T-cell (primary cell): ENCODE data around the gene FRAT1. TPM values are rescaled to one million over a fixed set of nuclear protein-coding genes. Genes with fewer than 3 reads are reported as not detected.

ENCODE experiments used
- ATAC-seq, 4 experiments: fragments of 200-7000 bp in 3 of 4; fragments of 150-1000 bp in 1 of 4; cut with Tn5 transposase; replicated peaks in 1 of 4; 1 replicate in 3 of 4; 2 replicates in 1 of 4; pipeline ENCODE4 v1.10.0; 2021; ENCODE audit warnings: moderate library complexity in 3 of 4, mild to moderate bottlenecking in 2 of 4, moderate number of reproducible peaks in 1 of 4
- CTCF ChIA-PET, 2 donors: fragments of 300-600 bp; sonication (Branson Sonifier 250); formaldehyde crosslinking; loops; one replicate each; lab custom pipeline; 2022; ENCODE audit warnings: antibody characterized with exemption in 2 of 2; lab: Charles Lee
- POLR2A ChIA-PET, 2 donors: fragments of 300-600 bp; sonication (Branson Sonifier 250); formaldehyde crosslinking; loops; one replicate each; lab custom pipeline; 2022; ENCODE audit warnings: antibody characterized with exemption in 2 of 2; lab: Charles Lee
- DNase-seq, 35 experiments: peaks; one replicate each; pipeline versions ENCODE4 v3.0.0 to v3.0.0-alpha.2; 2013 to 2023
- H3K27ac ChIP-seq: one replicate; pipeline ENCODE4 v1.5.1; 2013; ENCODE audit warnings: low read length
- H3K27me3 ChIP-seq, 2 experiments: replicated peaks in 1 of 2; 1 replicate in 1 of 2; 2 replicates in 1 of 2; pipeline versions ENCODE4 v1.6.1 to v1.7.0; 2013; ENCODE audit warnings: low read length in 1 of 2, mixed read lengths in 1 of 2; ENCODE audit not compliant: control insufficient read depth in 2 of 2, insufficient read depth in 2 of 2; ENCODE audit errors: extremely low read depth in 1 of 2
- H3K36me3 ChIP-seq, 2 donors: 1 replicate in 1 of 2; 2 replicates in 1 of 2; pipeline versions ENCODE4 v1.6.1 to v1.7.0; 2013; ENCODE audit warnings: low read length in 1 of 2; ENCODE audit not compliant: control insufficient read depth in 2 of 2, insufficient read depth in 1 of 2; ENCODE audit errors: extremely low read depth in 1 of 2
- H3K4me1 ChIP-seq, 2 experiments: 1 replicate in 1 of 2; 2 replicates in 1 of 2; pipeline versions ENCODE4 v1.6.1 to v1.7.0; 2013; ENCODE audit warnings: low read length in 2 of 2, mixed read lengths in 1 of 2; ENCODE audit not compliant: insufficient read depth in 2 of 2, control insufficient read depth in 1 of 2; ENCODE audit errors: extremely low read depth in 1 of 2
- H3K4me3 ChIP-seq, 2 donors: 1 replicate in 1 of 2; 2 replicates in 1 of 2; pipeline versions ENCODE4 v1.5.1 to v1.7.0; 2013; ENCODE audit warnings: mild to moderate bottlenecking in 2 of 2, low read length in 1 of 2, moderate library complexity in 1 of 2; ENCODE audit not compliant: control insufficient read depth in 1 of 2; ENCODE audit errors: extremely low read depth in 1 of 2
- H3K9me3 ChIP-seq: 2 replicates; pipeline ENCODE4 v1.7.0; 2013
- H3K27ac Mint-ChIP-seq, 2 donors: one replicate each; pipeline ENCODE4 v1.8.0; 2020 to 2021; ENCODE audit warnings: mild to moderate bottlenecking in 2 of 2, mixed read lengths in 2 of 2
- H3K27me3 Mint-ChIP-seq, 2 donors: one replicate each; pipeline ENCODE4 v1.8.0; 2021 to 2022; ENCODE audit warnings: mixed read lengths in 2 of 2
- H3K36me3 Mint-ChIP-seq: one replicate; pipeline ENCODE4 v1.8.0; 2021; ENCODE audit warnings: mixed read lengths
- H3K4me1 Mint-ChIP-seq, 3 donors: one replicate each; pipeline ENCODE4 v1.8.0; 2020 to 2022; ENCODE audit warnings: mixed read lengths in 3 of 3, mild to moderate bottlenecking in 1 of 3
- H3K4me3 Mint-ChIP-seq, 3 donors: one replicate each; pipeline ENCODE4 v1.8.0; 2020 to 2022; ENCODE audit warnings: mild to moderate bottlenecking in 3 of 3, mixed read lengths in 3 of 3, moderate library complexity in 3 of 3
- H3K9me3 Mint-ChIP-seq, 3 donors: one replicate each; pipeline ENCODE4 v1.8.0; 2020 to 2022; ENCODE audit warnings: mixed read lengths in 3 of 3
- WGBS: methylation state at CpG from one replicate; pipeline ENCODE4 v1.1.5; 2013; ENCODE audit warnings: missing lambda C conversion rate; ENCODE audit not compliant: insufficient coverage; 5-methylcytosine and 5-hydroxymethylcytosine counted together
- total RNA-seq, 35 experiments: library from RNA in 6 of 35; stranded (reverse) in 6 of 35; fragments of 120-200 nt in 1 of 35; gene quantifications; one replicate each; pipeline versions ENCODE4 v1.2.1 to v1.2.4 and lab custom pipeline; 2013 to 2026

FRAT1 gene
- total RNA-seq, 5 donors from 2014 or later (not counting 1 experiment from before 2014, with no cell fraction given), result 20.6 to 47.9 (median 23.4) TPM

- DNase-seq, result no peak
- Mint-ChIP-seq H3K9me3 (no peaks in the 10 kb centered on the region), H3K4me1 (peaks cover 30 to 36% (median 36%) of the 10 kb centered on the region in 3 donors), H3K4me3 (peak overlapping the region; percentile 73 to 95 (median 75)), H3K27me3 (no peaks in the 10 kb centered on the region), H3K27ac (peak overlapping the region in 1 of 2 donors; percentile 28), H3K36me3 (peaks cover 10% of the 10 kb centered on the region)
- ChIA-PET CTCF (interaction anchor here in 1 of 2 donors (0.7 kb wide), 1 partner anchor 56 kb away, joined by 3 read pairs; no protein-coding TSS in a partner anchor), POLR2A (no interaction called here)
- Histone ChIP-seq H3K36me3 (peaks cover 0 to 8% of the 10 kb centered on the region in 2 donors), H3K4me1 (peaks cover 11 to 34% of the 10 kb centered on the region in 2 experiments), H3K27me3 (peaks cover 0 to 5% of the 10 kb centered on the region in 2 experiments), H3K9me3 (no peaks in the 10 kb centered on the region), H3K4me3 (peak overlapping the region; percentile 59 to 68), H3K27ac (no peak overlapping the region)
- no peak for ATAC-seq
- 21% methylated on average over 13 of the region's 25 CpGs for WGBS
Observed at GRCh38 chr10:97335188-97335619, 16.1 kb downstream of the FRAT1 start.

DNA sequence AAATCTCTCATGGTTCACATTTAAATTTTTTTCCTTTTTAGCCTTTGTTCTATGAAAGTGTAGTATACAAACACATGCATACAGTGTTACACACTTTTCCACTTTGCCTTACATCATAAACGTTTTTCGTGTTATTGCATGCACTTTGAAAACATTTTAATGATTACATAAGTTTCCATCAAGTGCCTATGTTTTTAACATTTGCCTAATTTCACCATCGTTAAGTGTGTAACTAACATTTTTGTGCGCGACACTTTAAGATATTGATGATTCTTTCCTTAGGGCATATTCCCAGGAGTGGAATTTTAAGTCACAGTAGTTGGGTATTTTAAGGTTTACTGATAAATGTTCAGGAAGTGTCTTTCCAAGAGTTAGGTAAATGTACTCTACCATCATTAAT lies 16.9 kb downstream of the FRAT1 start:
- no peak for ATAC-seq
- no peak overlapping the region for H3K27ac ChIP-seq
- no peaks in the 10 kb centered on the region for H3K27me3 Mint-ChIP-seq
- no peak overlapping the region for H3K4me3 ChIP-seq
- H3K4me3 Mint-ChIP-seq, result peak overlapping the region; percentile 73 to 95 (median 75)
- CTCF ChIA-PET, result interaction anchor here in 1 of 2 donors (0.7 kb wide), 1 partner anchor 57 kb away, joined by 3 read pairs; no protein-coding TSS in a partner anchor
- H3K9me3 ChIP-seq, result no peaks in the 10 kb centered on the region
- H3K9me3 Mint-ChIP-seq, result no peaks in the 10 kb centered on the region
- no peak for DNase-seq
- peaks cover 9% of the 10 kb centered on the region for H3K36me3 Mint-ChIP-seq
- WGBS, result no CpG with 5 or more reads among the region's 5 CpGs
- POLR2A ChIA-PET, result no interaction called here
- H3K4me1 Mint-ChIP-seq, result peaks cover 27 to 31% (median 30%) of the 10 kb centered on the region in 3 donors
- peak overlapping the region; percentile 59 to 64 for H3K27ac Mint-ChIP-seq
- peaks cover 0 to 5% of the 10 kb centered on the region in 2 experiments for H3K27me3 ChIP-seq
- H3K36me3 ChIP-seq, result peaks cover 0 to 6% of the 10 kb centered on the region in 2 donors
- H3K4me1 ChIP-seq, result peaks cover 11 to 32% of the 10 kb centered on the region in 2 experiments

DNA sequence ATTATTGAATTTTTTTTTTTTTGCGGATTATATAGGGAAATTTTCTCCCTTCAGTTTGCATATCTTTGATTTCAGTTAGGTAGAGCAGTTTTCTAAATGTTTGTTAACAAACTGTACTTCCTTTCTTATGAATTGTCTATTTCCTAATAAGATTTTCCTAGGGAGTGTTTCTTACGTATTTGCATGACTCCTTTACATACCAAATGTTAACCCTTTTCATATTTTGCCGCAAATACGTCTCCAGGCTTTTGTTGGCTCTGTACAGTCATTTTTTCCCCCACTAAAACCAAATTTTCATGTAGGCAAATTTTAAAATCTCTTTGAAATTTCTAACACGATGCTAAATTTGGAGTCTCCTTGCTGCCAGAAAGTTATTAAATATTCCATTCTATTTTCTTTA lies 17.4 kb downstream of the FRAT1 start:
- Histone ChIP-seq H3K27me3 (peaks cover 0 to 5% of the 10 kb centered on the region in 2 experiments), H3K27ac (no peak overlapping the region), H3K4me1 (peaks cover 11 to 28% of the 10 kb centered on the region in 2 experiments), H3K4me3 (no peak overlapping the region), H3K9me3 (no peaks in the 10 kb centered on the region), H3K36me3 (peaks cover 0 to 3% of the 10 kb centered on the region in 2 donors)
- Mint-ChIP-seq H3K27me3 (no peaks in the 10 kb centered on the region), H3K9me3 (no peaks in the 10 kb centered on the region), H3K36me3 (peaks cover 5% of the 10 kb centered on the region), H3K4me3 (peak overlapping the region in 1 of 3 donors; percentile 95), H3K27ac (peak overlapping the region in 1 of 2 donors; percentile 59), H3K4me1 (peaks cover 22 to 26% (median 26%) of the 10 kb centered on the region in 3 donors)
- no peak for DNase-seq
- no peak for ATAC-seq
- 43% methylated on average over 2 of the region's 5 CpGs for WGBS
- CTCF ChIA-PET, result no interaction called here
- POLR2A ChIA-PET, result no interaction called here

GRCh38 chr10:97336942-97337831 lies 18.1 kb downstream of the FRAT1 start:
- ATAC-seq, result no peak
- Histone ChIP-seq H3K9me3 (no peaks in the 10 kb centered on the region), H3K27ac (no peak overlapping the region), H3K4me3 (no peak overlapping the region), H3K27me3 (peaks cover 0 to 5% of the 10 kb centered on the region in 2 experiments), H3K36me3 (no peaks in the 10 kb centered on the region), H3K4me1 (peaks cover 8 to 21% of the 10 kb centered on the region in 2 experiments)
- ChIA-PET POLR2A (no interaction called here), CTCF (no interaction called here)
- no peaks in the 10 kb centered on the region for H3K9me3 Mint-ChIP-seq
- peaks cover 5% of the 10 kb centered on the region for H3K36me3 Mint-ChIP-seq
- WGBS, result 91% methylated on average over 5 of the region's 11 CpGs
- peaks cover 15 to 19% (median 19%) of the 10 kb centered on the region in 3 donors for H3K4me1 Mint-ChIP-seq
- DNase-seq, result no peak
- no peak overlapping the region for H3K27ac Mint-ChIP-seq
- H3K4me3 Mint-ChIP-seq, result no peak overlapping the region
- no peaks in the 10 kb centered on the region for H3K27me3 Mint-ChIP-seq

DNA sequence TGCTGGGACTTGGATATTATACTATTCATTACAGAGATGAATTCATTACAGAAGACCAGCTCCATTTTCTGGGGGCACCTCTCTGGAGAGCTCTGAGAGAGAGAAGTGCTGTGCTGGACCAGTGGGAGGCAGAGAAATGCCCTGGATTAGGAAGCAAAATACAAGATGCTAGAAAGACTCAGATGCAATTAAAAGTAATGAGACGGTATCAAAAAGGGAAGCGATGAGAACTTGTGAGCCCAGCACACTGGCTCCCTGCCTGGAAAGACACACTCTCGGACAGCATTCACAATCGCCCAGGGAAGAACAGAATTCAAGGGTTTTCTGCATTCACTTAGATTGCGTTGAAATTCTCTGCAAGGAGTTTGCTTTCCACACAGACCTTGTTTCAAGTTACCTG lies 19.0 kb downstream of the FRAT1 start:
- POLR2A ChIA-PET, result no interaction called here

DNA sequence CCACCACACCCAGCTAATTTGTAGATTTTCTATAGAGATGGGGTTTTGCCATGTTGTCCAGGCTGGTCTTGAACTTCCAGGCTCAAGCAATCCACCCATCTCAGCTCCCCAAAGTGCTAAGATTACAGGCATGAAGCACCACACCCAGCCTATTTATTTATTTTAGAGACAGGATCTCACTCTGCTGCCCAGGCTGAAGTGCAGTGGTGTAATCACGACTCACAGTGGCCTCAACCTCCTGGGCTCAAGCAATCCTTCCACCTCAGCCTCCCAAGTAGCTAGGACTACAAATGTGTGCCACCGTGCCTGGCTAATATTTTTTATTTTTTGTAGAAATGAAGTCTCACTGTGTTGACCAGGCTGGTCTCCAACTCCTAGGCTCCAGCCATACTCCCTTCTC lies 22.3 kb downstream of the FRAT1 start:
- H3K36me3 Mint-ChIP-seq, result no peaks in the 10 kb centered on the region
- POLR2A ChIA-PET, result interaction anchor here in 1 of 2 donors (0.6 kb wide), 1 partner anchor 43 kb away, joined by 6 read pairs; no protein-coding TSS in a partner anchor
- DNase-seq (no peak), ATAC-seq (no peak)
- WGBS, result no CpG with 5 or more reads among the region's 2 CpGs
- no peak overlapping the region for H3K27ac Mint-ChIP-seq
- no peak overlapping the region for H3K4me3 Mint-ChIP-seq
- H3K27me3 Mint-ChIP-seq, result no peaks in the 10 kb centered on the region
- no peaks in the 10 kb centered on the region for H3K4me1 Mint-ChIP-seq
- Histone ChIP-seq H3K36me3 (no peaks in the 10 kb centered on the region), H3K4me1 (no peaks in the 10 kb centered on the region), H3K4me3 (no peak overlapping the region), H3K27me3 (no peaks in the 10 kb centered on the region), H3K9me3 (no peaks in the 10 kb centered on the region), H3K27ac (no peak overlapping the region)
- CTCF ChIA-PET, result no interaction called here
- H3K9me3 Mint-ChIP-seq, result no peaks in the 10 kb centered on the region

More for the DNA sequence above, 19.0 kb downstream of the FRAT1 start:
- Mint-ChIP-seq H3K4me3 (no peak overlapping the region), H3K4me1 (peaks cover 6 to 10% (median 10%) of the 10 kb centered on the region in 3 donors), H3K36me3 (peaks cover 5% of the 10 kb centered on the region), H3K27ac (no peak overlapping the region), H3K9me3 (no peaks in the 10 kb centered on the region), H3K27me3 (no peaks in the 10 kb centered on the region)
- no peak overlapping the region for H3K27ac ChIP-seq
- H3K4me3 ChIP-seq, result no peak overlapping the region
- 95% methylated on average over 5 of the region's 5 CpGs for WGBS
- no peaks in the 10 kb centered on the region for H3K9me3 ChIP-seq
- CTCF ChIA-PET, result no interaction called here
- peaks cover 0 to 5% of the 10 kb centered on the region in 2 experiments for H3K27me3 ChIP-seq
- no peaks in the 10 kb centered on the region for H3K36me3 ChIP-seq
- ATAC-seq (no peak), DNase-seq (no peak)
- peaks cover under 1 to 12% of the 10 kb centered on the region in 2 experiments for H3K4me1 ChIP-seq
